CD4-positive, CD25-positive, alpha-beta regulatory T cell (primary cell): ENCODE measurements around the gene NCOA1. TPM values are rescaled to one million over a fixed set of nuclear protein-coding genes. Genes with fewer than 3 reads are reported as not detected.

Experiments
- ATAC-seq, 2 donors: fragments of 150-1000 bp; cut with Tn5 transposase; one replicate each; pipeline ENCODE4 v1.10.0; 2021; ENCODE audit warnings: low read depth in 2 of 2, moderate number of reproducible peaks in 2 of 2, moderate library complexity in 1 of 2
- DNase-seq, 3 donors: peaks; one replicate each; pipeline versions ENCODE4 v3.0.0 to v3.0.0-alpha.2; 2012 to 2022; ENCODE audit warnings: mixed read lengths in 1 of 3
- H3K27ac ChIP-seq: one replicate; pipeline ENCODE4 v1.7.0; 2013; ENCODE audit warnings: mild to moderate bottlenecking, low read length; ENCODE audit not compliant: insufficient read depth, poor library complexity, severe bottlenecking
- H3K27me3 ChIP-seq: one replicate; pipeline ENCODE4 v1.7.0; 2013; ENCODE audit warnings: low read length; ENCODE audit not compliant: control insufficient read depth, insufficient read depth
- H3K36me3 ChIP-seq: one replicate; pipeline ENCODE4 v1.7.0; 2013; ENCODE audit warnings: mild to moderate bottlenecking, low read length, moderate library complexity; ENCODE audit not compliant: control insufficient read depth, insufficient read depth
- H3K4me1 ChIP-seq: 2 replicates; pipeline ENCODE4 v1.7.0; 2013; ENCODE audit warnings: mild to moderate bottlenecking, low read length; ENCODE audit not compliant: insufficient read depth, control insufficient read depth, poor library complexity, severe bottlenecking
- H3K4me3 ChIP-seq: one replicate; pipeline ENCODE4 v1.7.0; 2013; ENCODE audit warnings: low read depth, mild to moderate bottlenecking, low read length, moderate library complexity
- H3K9me3 ChIP-seq, 2 experiments: 1 replicate in 1 of 2; 2 replicates in 1 of 2; pipeline ENCODE4 v1.7.0; 2013; ENCODE audit warnings: low read length in 2 of 2, mild to moderate bottlenecking in 1 of 2, moderate library complexity in 1 of 2; ENCODE audit not compliant: control insufficient read depth in 2 of 2
- H3K27ac Mint-ChIP-seq, 3 donors: one replicate each; pipeline ENCODE4 v1.8.0; 2020 to 2022; ENCODE audit warnings: mild to moderate bottlenecking in 3 of 3, mixed read lengths in 3 of 3, moderate library complexity in 2 of 3
- H3K27me3 Mint-ChIP-seq: one replicate; pipeline ENCODE4 v1.8.0; 2022; ENCODE audit warnings: mild to moderate bottlenecking, mixed read lengths
- H3K36me3 Mint-ChIP-seq: one replicate; pipeline ENCODE4 v1.8.0; 2020; ENCODE audit warnings: mixed read lengths
- H3K4me1 Mint-ChIP-seq, 4 donors: one replicate each; pipeline ENCODE4 v1.8.0; 2020 to 2022; ENCODE audit warnings: mixed read lengths in 4 of 4, mild to moderate bottlenecking in 1 of 4
- H3K4me3 Mint-ChIP-seq, 4 donors: one replicate each; pipeline ENCODE4 v1.8.0; 2020 to 2022; ENCODE audit warnings: mild to moderate bottlenecking in 4 of 4, mixed read lengths in 4 of 4, moderate library complexity in 3 of 4
- H3K9me3 Mint-ChIP-seq, 7 donors: one replicate each; pipeline ENCODE4 v1.8.0; 2020 to 2022; ENCODE audit warnings: mixed read lengths in 7 of 7, mild to moderate bottlenecking in 3 of 7, moderate library complexity in 2 of 7
- polyA plus RNA-seq, 4 donors: library from polyadenylated mRNA; unstranded; fragments of 300-500 nt; fragmentation: Illumina TruSeq; gene quantifications; one replicate each; pipeline ENCODE4 v1.2.3, GENCODE V29; 2021
- total RNA-seq: library from RNA; stranded (reverse); gene quantifications from one replicate; pipeline ENCODE4 v1.2.3, GENCODE V29; 2022

NCOA1 gene
- total and polyA plus RNA-seq, 5 donors from 2014 or later = 9.0 to 53.6 (median 15.2) TPM

DNA sequence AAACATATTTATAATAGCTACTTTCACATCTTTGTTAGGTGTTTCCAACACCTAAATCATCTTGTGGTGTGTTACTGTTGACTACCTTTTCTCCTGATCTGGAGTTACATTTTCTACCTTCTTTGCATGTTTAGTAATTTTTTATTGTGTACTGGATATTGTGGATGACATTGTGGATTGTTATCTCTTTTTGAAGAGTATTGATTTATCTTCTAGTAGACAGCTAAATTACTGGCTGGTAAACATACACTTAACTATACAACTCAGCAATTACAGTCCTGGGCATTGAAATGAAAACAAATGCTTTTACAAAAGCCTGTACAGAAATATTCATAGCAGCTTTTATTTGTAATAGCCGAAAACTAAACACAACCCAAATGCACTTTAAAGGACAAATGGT lies 151.3 kb downstream of the NCOA1 start:
- Mint-ChIP-seq H3K27ac (no peak overlapping the region), H3K9me3 (peaks cover 0 to 10% (median 0%) of the 10 kb centered on the region in 7 donors), H3K27me3 (no peaks in the 10 kb centered on the region), H3K36me3 (peaks cover 9% of the 10 kb centered on the region), H3K4me3 (no peak overlapping the region), H3K4me1 (peaks cover 12 to 38% (median 24%) of the 10 kb centered on the region in 4 donors)
- H3K4me3 ChIP-seq = no peak overlapping the region
- H3K36me3 ChIP-seq = peaks cover 2% of the 10 kb centered on the region
- H3K4me1 ChIP-seq = no peaks in the 10 kb centered on the region
- ATAC-seq (no peak), DNase-seq (no peak)
- H3K27me3 ChIP-seq = no peaks in the 10 kb centered on the region
- peaks cover 0 to 1% of the 10 kb centered on the region in 2 experiments for H3K9me3 ChIP-seq
- no peak overlapping the region for H3K27ac ChIP-seq

DNA sequence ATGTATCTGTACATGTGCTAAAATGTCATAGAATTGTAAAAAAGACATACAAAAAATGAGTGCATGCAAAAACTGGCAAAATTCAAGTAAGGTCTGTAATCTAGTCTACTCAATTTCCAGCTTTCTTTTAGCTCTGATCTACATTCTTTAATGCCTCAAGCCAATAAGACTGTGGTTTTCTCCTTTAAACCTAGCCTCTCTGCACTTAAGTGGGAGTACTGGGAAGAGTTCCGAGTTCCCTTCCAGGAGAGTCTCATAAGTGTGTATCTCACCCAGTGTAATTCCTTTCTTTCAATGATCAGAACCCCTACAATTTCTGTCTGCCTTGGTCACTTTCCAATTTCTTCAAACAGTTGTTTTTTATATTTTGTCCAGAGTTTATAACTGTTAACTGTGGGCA lies 152.0 kb downstream of the NCOA1 start:
- H3K4me1 Mint-ChIP-seq = peaks cover 12 to 38% (median 22%) of the 10 kb centered on the region in 4 donors
- H3K27me3 ChIP-seq = no peaks in the 10 kb centered on the region
- H3K27ac ChIP-seq = no peak overlapping the region
- DNase-seq = no peak
- H3K4me3 ChIP-seq = no peak overlapping the region
- H3K4me1 ChIP-seq = no peaks in the 10 kb centered on the region
- peaks cover 0 to 7% (median 0%) of the 10 kb centered on the region in 7 donors for H3K9me3 Mint-ChIP-seq
- ATAC-seq = no peak
- H3K36me3 Mint-ChIP-seq = peaks cover 9% of the 10 kb centered on the region
- peaks cover 2% of the 10 kb centered on the region for H3K36me3 ChIP-seq
- no peak overlapping the region for H3K27ac Mint-ChIP-seq
- no peaks in the 10 kb centered on the region for H3K9me3 ChIP-seq
- H3K4me3 Mint-ChIP-seq = no peak overlapping the region
- H3K27me3 Mint-ChIP-seq = no peaks in the 10 kb centered on the region

DNA sequence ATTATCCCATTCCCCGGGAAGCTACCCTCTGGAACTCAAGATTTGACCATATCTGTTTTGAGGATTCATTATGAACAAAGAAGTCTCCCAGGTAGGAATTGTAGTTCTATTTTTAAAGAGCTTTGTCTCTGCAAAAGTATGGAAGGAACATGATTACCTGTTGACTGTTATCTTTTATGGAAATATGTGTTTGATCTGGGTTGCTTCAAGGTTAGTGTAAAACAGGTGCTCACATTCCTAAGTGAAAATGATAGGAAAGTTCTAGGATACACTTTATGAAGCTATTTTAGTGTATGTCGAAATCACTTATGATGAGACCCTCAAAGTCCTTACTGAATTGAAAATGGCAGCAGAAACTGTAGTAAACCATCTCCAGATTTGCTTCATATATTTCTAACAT lies 153.0 kb downstream of the NCOA1 start:
- H3K27ac ChIP-seq = no peak overlapping the region
- H3K4me1 ChIP-seq = no peaks in the 10 kb centered on the region
- peaks cover 8% of the 10 kb centered on the region for H3K36me3 Mint-ChIP-seq
- H3K27me3 ChIP-seq = no peaks in the 10 kb centered on the region
- H3K9me3 Mint-ChIP-seq = no peaks in the 10 kb centered on the region
- H3K27me3 Mint-ChIP-seq = no peaks in the 10 kb centered on the region
- H3K36me3 ChIP-seq = peaks cover 2% of the 10 kb centered on the region
- no peaks in the 10 kb centered on the region for H3K9me3 ChIP-seq
- ATAC-seq (no peak), DNase-seq (no peak)
- no peak overlapping the region for H3K4me3 ChIP-seq
- peaks cover 12 to 30% (median 15%) of the 10 kb centered on the region in 4 donors for H3K4me1 Mint-ChIP-seq
- H3K27ac Mint-ChIP-seq = no peak overlapping the region
- no peak overlapping the region for H3K4me3 Mint-ChIP-seq

DNA sequence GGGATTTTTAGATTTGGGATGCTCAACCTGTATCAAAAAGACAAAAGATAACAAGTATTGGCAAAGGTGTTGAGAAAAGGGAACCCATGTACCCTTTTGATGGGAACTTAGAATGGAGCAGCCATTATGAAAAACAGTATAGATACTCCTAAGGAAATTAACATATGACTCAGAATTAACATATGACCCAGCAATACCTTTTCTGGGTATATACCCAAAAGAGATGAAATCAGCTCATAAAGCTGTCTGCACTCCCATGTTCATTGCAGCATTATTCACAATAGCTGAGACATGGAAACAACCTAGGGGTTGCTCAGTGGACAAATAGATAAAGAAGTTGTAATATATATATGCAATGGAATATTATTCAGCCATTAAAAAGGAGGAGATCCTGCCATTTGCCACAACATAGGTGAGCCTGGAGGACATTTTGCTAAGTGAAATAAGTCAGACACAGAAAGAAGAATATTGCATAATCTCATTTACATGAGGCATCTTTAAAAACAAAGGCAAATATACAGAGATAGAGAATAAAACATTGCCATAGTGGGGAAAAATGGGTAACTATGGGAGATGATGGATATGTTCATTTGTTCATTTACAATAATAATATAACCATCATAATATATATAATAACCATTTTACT lies 160.1 kb downstream of the NCOA1 start:
- H3K9me3 Mint-ChIP-seq = no peaks in the 10 kb centered on the region
- Histone ChIP-seq H3K4me1 (peaks cover 8% of the 10 kb centered on the region), H3K4me3 (no peak overlapping the region), H3K9me3 (no peaks in the 10 kb centered on the region), H3K36me3 (peaks cover 3% of the 10 kb centered on the region), H3K27ac (no peak overlapping the region), H3K27me3 (no peaks in the 10 kb centered on the region)
- H3K36me3 Mint-ChIP-seq = peaks cover 18% of the 10 kb centered on the region
- DNase-seq (no peak), ATAC-seq (no peak)
- no peak overlapping the region for H3K27ac Mint-ChIP-seq
- no peaks in the 10 kb centered on the region for H3K27me3 Mint-ChIP-seq
- H3K4me3 Mint-ChIP-seq = no peak overlapping the region
- peaks cover 13 to 24% (median 21%) of the 10 kb centered on the region in 4 donors for H3K4me1 Mint-ChIP-seq

DNA sequence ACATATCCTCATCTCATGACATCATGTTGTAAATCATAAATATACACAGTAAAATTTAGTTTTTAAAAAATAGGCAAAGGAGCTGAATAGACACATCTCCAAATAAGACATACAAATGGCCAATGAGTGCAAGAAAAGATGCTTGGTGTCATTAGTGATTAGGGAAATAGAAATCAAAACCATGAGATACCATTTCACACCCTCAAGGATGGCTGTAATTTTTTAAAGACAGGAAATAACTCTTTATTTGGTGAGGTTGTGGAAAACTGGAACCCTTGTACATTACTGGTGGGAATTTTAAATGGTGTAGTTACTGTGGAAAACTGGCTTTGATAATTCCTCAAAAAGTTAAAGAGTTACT lies 160.6 kb downstream of the NCOA1 start:
- Mint-ChIP-seq H3K36me3 (peaks cover 15% of the 10 kb centered on the region), H3K4me1 (peaks cover 13 to 24% (median 22%) of the 10 kb centered on the region in 4 donors), H3K4me3 (no peak overlapping the region), H3K27ac (no peak overlapping the region), H3K9me3 (no peaks in the 10 kb centered on the region), H3K27me3 (no peaks in the 10 kb centered on the region)
- DNase-seq (no peak), ATAC-seq (no peak)
- Histone ChIP-seq H3K4me1 (peaks cover 8% of the 10 kb centered on the region), H3K9me3 (no peaks in the 10 kb centered on the region), H3K27me3 (no peaks in the 10 kb centered on the region), H3K27ac (no peak overlapping the region), H3K36me3 (peaks cover 3% of the 10 kb centered on the region), H3K4me3 (no peak overlapping the region)

DNA sequence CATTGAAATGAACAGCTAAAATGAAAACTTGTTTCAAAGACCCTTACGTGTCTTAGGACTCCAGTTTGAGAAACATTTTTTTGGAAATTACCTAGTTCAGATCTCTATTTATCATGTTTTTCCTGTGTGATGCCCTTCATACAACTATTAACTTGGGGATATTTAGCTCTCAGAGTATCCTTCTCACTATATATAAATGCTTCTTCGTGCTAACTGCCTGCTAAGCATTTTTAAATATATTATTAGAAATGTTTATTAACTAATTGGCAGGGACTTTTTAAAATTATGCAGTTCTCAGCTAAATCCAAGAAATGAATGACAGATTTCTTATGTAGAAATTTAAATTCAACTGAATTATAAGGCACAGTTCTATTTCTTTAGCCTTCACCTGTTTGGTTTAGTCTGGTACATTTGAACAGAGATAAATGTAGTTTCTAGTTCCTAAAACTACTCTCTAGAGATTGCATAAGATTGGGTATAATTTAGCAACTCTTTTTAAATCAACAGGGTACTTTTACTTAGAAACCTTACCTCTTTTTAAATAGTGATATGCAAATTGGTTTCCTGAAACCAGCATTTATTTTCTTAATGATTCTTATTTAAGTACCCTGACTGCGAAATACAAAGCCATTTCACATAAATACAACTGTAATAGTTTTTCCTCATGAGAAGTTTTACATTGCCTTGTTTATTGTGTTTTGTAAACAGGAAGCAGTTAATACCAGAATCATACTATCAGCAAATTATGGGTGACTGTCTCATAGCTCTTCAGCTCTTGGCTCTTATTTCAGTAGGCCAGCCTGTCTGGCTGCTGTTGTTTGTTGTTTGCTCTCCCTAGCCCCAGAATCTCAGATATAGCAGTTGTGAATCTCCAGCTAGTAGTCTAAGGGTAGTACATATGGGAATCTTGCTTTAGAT lies 161.5 kb downstream of the NCOA1 start:
- no peak overlapping the region for H3K27ac Mint-ChIP-seq
- Histone ChIP-seq H3K4me1 (peaks cover 8% of the 10 kb centered on the region), H3K27me3 (no peaks in the 10 kb centered on the region), H3K36me3 (peaks cover 3% of the 10 kb centered on the region), H3K4me3 (peak overlapping the region; percentile 33), H3K27ac (no peak overlapping the region), H3K9me3 (no peaks in the 10 kb centered on the region)
- DNase-seq = peak in 1 of 3 donors; percentile 6
- no peaks in the 10 kb centered on the region for H3K27me3 Mint-ChIP-seq
- peaks cover 20 to 24% (median 22%) of the 10 kb centered on the region in 4 donors for H3K4me1 Mint-ChIP-seq
- H3K9me3 Mint-ChIP-seq = no peaks in the 10 kb centered on the region
- no peak for ATAC-seq
- H3K36me3 Mint-ChIP-seq = peaks cover 15% of the 10 kb centered on the region
- H3K4me3 Mint-ChIP-seq = no peak overlapping the region

DNA sequence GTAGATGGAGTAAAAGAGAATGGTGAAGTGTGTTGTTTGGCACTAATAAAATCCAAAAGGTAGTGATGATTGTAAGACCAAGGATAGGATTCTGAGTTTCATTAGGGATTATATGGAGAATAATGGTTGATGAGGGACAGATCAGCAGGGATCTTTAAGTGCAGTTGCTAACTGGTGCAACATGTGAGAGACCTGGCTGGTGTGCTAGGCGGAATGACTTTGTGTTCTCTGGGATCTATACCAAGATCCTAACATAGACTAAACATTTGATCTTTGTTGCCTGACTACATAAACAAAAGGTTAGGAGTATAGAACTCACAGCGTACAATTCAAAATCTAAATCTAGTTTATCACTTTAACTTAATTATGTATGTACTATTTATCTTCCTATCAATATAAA lies 166.8 kb downstream of the NCOA1 start:
- DNase-seq = no peak
- no peak for ATAC-seq
- no peak overlapping the region for H3K27ac Mint-ChIP-seq

More for the DNA sequence above, 166.8 kb downstream of the NCOA1 start:
- no peak overlapping the region for H3K27ac ChIP-seq
- Mint-ChIP-seq H3K9me3 (no peaks in the 10 kb centered on the region), H3K27me3 (no peaks in the 10 kb centered on the region), H3K4me1 (peaks cover 4 to 29% (median 21%) of the 10 kb centered on the region in 4 donors), H3K4me3 (no peak overlapping the region), H3K36me3 (peaks cover 16% of the 10 kb centered on the region)
- H3K4me3 ChIP-seq = no peak overlapping the region
- peaks cover 6% of the 10 kb centered on the region for H3K36me3 ChIP-seq
- peaks cover under 1% of the 10 kb centered on the region for H3K4me1 ChIP-seq
- H3K27me3 ChIP-seq = no peaks in the 10 kb centered on the region
- no peaks in the 10 kb centered on the region for H3K9me3 ChIP-seq
